ENCODE measurements around the gene JAM3. TPM values are rescaled to one million over a fixed set of nuclear protein-coding genes. Genes with fewer than 3 reads are reported as not detected.

The JAM3 gene
- polyA plus RNA-seq, 1 donor: 15.7 TPM

DNA sequence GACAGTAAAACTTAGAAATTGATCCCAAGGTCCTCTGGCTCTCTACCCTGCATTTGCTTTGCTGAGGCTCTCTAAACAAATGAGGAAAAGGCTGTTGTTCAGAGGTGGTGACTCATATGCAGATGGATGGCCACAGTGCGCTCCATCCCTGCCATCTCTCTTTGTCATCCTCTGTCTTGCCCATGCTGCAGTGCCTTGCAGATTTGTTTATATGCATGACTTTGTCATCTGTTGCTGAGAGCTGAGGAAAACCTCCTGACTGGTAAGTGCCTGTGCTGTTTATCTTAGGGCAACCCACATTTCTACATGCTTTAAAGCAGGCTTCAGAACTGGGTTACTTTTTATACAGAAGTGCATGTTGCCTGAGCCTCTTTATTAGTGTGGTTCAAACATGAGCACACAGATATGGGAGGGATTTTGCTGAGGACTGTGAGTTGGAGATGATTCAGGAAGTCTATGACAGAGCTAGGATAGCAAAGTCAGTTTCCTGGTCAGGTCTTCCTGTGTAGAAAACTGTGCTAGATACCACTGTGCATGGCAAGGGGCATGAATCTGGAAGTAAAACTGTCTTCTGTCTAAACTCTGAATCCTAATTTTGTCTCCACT, 57.4 kb downstream of the JAM3 start:
- Histone ChIP-seq H3K36me3 (ENCODE audit: control insufficient read depth, insufficient read depth, low read length) (no peaks in the 10 kb centered on the region), H3K27ac (ENCODE audit: low read length) (no peak overlapping the region), H3K4me3 (ENCODE audit: low read length) (no peak overlapping the region), H3K9me3 (ENCODE audit: control insufficient read depth, low read depth, low read length) (peaks cover 2% of the 10 kb centered on the region), H3K27me3 (ENCODE audit: control insufficient read depth, insufficient read depth, low read length) (peaks cover 37% of the 10 kb centered on the region), H3K4me1 (ENCODE audit: control insufficient read depth, insufficient read depth, low read length) (no peaks in the 10 kb centered on the region)
- DNase-seq: no peak
- WGBS (ENCODE audit: insufficient coverage, low lambda C conversion rate): no CpG with 5 or more reads among the region's 1 CpG

- Histone ChIP-seq H3K36me3 (ENCODE audit: control insufficient read depth, insufficient read depth, low read length) (no peaks in the 10 kb centered on the region), H3K27me3 (ENCODE audit: control insufficient read depth, insufficient read depth, low read length) (no peaks in the 10 kb centered on the region), H3K4me3 (ENCODE audit: low read length) (no peak overlapping the region), H3K9me3 (ENCODE audit: control insufficient read depth, low read depth, low read length) (peaks cover 5% of the 10 kb centered on the region), H3K27ac (ENCODE audit: low read length) (no peak overlapping the region), H3K4me1 (ENCODE audit: control insufficient read depth, insufficient read depth, low read length) (no peaks in the 10 kb centered on the region)
- 100% methylated on average over 2 of the region's 2 CpGs for WGBS (ENCODE audit: insufficient coverage, low lambda C conversion rate)
- no peak for DNase-seq
Observed at GRCh38 chr11:134131628-134132244, 62.9 kb downstream of the JAM3 start.

DNA sequence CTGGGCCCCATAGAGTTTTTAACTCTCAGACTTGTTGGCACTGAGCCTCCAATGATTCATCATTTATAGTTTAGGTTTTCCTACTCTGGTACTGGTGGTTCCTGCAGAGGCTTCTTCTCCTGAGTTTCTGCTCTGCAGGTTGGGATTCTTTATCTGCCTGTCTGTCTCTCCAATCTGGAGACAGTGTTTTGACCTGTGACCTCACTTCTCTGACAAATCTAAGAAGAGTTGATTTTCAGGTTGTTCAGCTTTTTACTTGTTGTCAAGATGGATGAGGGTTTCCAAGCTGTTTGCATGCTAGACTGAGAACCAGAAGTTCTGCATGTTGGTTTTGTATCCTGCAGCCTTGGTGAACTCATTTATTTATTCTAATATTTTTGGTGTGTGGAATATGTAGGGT, 63.9 kb downstream of the JAM3 start:
- DNase-seq: no peak

DNA sequence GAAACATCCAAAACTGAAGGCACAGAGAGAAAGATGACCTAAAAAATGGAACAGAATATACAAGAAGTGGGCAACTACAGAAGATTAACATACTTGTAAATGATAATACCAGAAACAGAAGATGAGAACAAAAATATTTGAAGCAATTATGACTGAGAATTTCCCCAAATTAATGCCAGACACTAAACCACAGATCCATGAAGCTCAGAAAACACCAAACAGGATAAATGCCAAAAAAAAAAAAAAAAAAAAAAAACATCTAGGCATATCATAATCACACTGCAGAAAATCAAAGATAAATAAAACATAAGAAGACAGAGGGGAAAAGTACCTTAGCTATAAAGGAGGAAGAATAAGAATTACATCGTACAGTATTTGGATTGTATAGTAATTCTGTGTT, 65.3 kb downstream of the JAM3 start:
- peaks cover 5% of the 10 kb centered on the region for H3K9me3 ChIP-seq (ENCODE audit: control insufficient read depth, low read depth, low read length)
- WGBS (ENCODE audit: insufficient coverage, low lambda C conversion rate): 80% methylated on average over 1 of the region's 1 CpG

More for the DNA sequence above, 63.9 kb downstream of the JAM3 start:
- Histone ChIP-seq H3K4me3 (ENCODE audit: low read length) (no peak overlapping the region), H3K27ac (ENCODE audit: low read length) (no peak overlapping the region), H3K9me3 (ENCODE audit: control insufficient read depth, low read depth, low read length) (peaks cover 5% of the 10 kb centered on the region), H3K27me3 (ENCODE audit: control insufficient read depth, insufficient read depth, low read length) (no peaks in the 10 kb centered on the region), H3K4me1 (ENCODE audit: control insufficient read depth, insufficient read depth, low read length) (no peaks in the 10 kb centered on the region), H3K36me3 (ENCODE audit: control insufficient read depth, insufficient read depth, low read length) (no peaks in the 10 kb centered on the region)

DNA sequence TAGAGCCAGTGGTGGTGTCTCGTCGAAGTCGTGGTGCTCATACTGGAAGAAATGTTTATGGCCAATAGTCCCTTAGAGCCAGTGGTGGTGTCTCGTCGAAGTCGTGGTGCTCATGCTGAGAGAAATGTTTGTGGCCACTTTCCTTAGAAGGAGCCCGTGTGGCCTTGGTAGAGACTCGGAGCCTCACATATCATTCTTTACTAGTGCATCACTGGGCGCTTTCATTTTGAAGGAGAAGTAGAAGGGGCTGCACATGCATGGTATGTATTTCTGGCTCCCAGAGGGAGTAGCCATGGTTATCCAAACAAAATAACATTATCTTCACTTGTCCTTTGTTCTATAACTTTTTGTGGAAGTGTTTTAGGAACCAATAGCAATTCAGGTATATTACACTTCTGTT, 69.5 kb downstream of the JAM3 start:
- no peak for DNase-seq
- Histone ChIP-seq H3K9me3 (ENCODE audit: control insufficient read depth, low read depth, low read length) (no peaks in the 10 kb centered on the region), H3K36me3 (ENCODE audit: control insufficient read depth, insufficient read depth, low read length) (no peaks in the 10 kb centered on the region), H3K4me3 (ENCODE audit: low read length) (no peak overlapping the region), H3K27me3 (ENCODE audit: control insufficient read depth, insufficient read depth, low read length) (no peaks in the 10 kb centered on the region), H3K4me1 (ENCODE audit: control insufficient read depth, insufficient read depth, low read length) (no peaks in the 10 kb centered on the region), H3K27ac (ENCODE audit: low read length) (no peak overlapping the region)
- WGBS (ENCODE audit: insufficient coverage, low lambda C conversion rate): no CpG with 5 or more reads among the region's 9 CpGs

More for the DNA sequence above, 65.3 kb downstream of the JAM3 start:
- Histone ChIP-seq H3K4me1 (ENCODE audit: control insufficient read depth, insufficient read depth, low read length) (no peaks in the 10 kb centered on the region), H3K27ac (ENCODE audit: low read length) (no peak overlapping the region), H3K4me3 (ENCODE audit: low read length) (no peak overlapping the region), H3K36me3 (ENCODE audit: control insufficient read depth, insufficient read depth, low read length) (no peaks in the 10 kb centered on the region), H3K27me3 (ENCODE audit: control insufficient read depth, insufficient read depth, low read length) (no peaks in the 10 kb centered on the region)
- no peak for DNase-seq

DNA sequence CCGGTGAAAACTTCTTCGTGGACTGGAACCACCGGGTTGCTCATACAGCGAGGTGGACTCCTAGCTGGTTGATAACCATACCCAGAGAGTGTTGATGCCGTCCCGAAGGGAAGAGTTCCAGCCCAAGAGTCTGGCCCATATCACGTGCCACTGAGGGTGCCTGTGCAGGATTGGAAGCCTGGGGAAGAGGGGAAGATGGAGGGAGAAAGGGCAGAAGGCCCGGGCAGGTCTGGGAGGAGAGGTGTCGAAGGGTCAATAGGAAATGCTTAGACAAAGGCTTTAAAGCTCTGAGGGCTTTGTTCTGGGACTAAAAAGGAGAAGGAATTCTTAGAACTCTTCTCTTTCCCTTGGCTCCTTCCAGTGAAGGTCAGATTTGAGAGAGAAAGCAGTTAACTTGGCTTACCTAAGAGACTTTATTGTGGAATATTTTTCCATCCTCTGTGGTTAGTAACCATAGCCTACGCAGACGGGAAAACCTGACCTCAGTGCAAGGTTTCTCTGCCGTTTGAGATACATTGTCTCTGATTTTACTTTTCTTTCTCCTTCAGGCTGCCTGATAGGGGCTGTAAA, 70.5 kb downstream of the JAM3 start:
- H3K4me3 ChIP-seq (ENCODE audit: low read length): no peak overlapping the region
- H3K27ac ChIP-seq (ENCODE audit: low read length): no peak overlapping the region
- DNase-seq: no peak
- 72% methylated on average over 3 of the region's 12 CpGs for WGBS (ENCODE audit: insufficient coverage, low lambda C conversion rate)
- H3K27me3 ChIP-seq (ENCODE audit: control insufficient read depth, insufficient read depth, low read length): no peaks in the 10 kb centered on the region
- H3K4me1 ChIP-seq (ENCODE audit: control insufficient read depth, insufficient read depth, low read length): no peaks in the 10 kb centered on the region
- H3K36me3 ChIP-seq (ENCODE audit: control insufficient read depth, insufficient read depth, low read length): no peaks in the 10 kb centered on the region
- H3K9me3 ChIP-seq (ENCODE audit: control insufficient read depth, low read depth, low read length): no peaks in the 10 kb centered on the region

GRCh38 chr11:134139873-134140331, 71.0 kb downstream of the JAM3 start:
- Histone ChIP-seq H3K4me1 (ENCODE audit: control insufficient read depth, insufficient read depth, low read length) (no peaks in the 10 kb centered on the region), H3K4me3 (ENCODE audit: low read length) (no peak overlapping the region), H3K9me3 (ENCODE audit: control insufficient read depth, low read depth, low read length) (no peaks in the 10 kb centered on the region), H3K27me3 (ENCODE audit: control insufficient read depth, insufficient read depth, low read length) (no peaks in the 10 kb centered on the region), H3K36me3 (ENCODE audit: control insufficient read depth, insufficient read depth, low read length) (peaks cover 2% of the 10 kb centered on the region), H3K27ac (ENCODE audit: low read length) (no peak overlapping the region)
- peak; percentile 50 to 59 for DNase-seq
- no CpG with 5 or more reads among the region's 10 CpGs for WGBS (ENCODE audit: insufficient coverage, low lambda C conversion rate)

DNA sequence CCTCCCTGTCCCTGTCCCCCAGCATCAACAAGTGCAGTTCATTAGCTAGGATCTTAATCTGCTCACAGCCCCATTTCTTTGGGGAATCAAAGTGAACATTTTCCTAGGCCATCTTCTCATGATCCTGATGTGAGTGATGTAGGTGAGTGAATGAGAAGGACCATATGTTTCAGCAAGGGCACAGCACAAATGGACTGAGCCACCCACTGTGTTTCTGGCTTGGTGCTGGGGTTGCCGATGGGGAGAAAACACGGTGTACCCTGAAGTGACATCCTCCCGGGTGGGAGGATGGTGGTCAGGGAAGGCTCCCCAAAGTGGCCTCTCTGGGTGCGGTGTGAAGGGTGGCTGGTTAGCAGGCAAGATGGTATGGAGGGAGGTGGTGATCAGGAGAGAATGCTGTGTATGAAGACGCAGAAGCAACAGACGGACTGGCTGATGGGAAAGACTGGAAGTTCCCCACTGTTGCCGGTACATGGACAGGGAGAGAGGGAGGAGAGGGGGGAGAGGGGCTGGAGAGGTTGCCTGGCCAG, 72.2 kb downstream of the JAM3 start:
- Histone ChIP-seq H3K27me3 (ENCODE audit: control insufficient read depth, insufficient read depth, low read length) (no peaks in the 10 kb centered on the region), H3K27ac (ENCODE audit: low read length) (no peak overlapping the region), H3K9me3 (ENCODE audit: control insufficient read depth, low read depth, low read length) (no peaks in the 10 kb centered on the region), H3K36me3 (ENCODE audit: control insufficient read depth, insufficient read depth, low read length) (peaks cover 7% of the 10 kb centered on the region), H3K4me3 (ENCODE audit: low read length) (no peak overlapping the region), H3K4me1 (ENCODE audit: control insufficient read depth, insufficient read depth, low read length) (no peaks in the 10 kb centered on the region)
- WGBS (ENCODE audit: insufficient coverage, low lambda C conversion rate): 89% methylated on average over 3 of the region's 7 CpGs
- no peak for DNase-seq

DNA sequence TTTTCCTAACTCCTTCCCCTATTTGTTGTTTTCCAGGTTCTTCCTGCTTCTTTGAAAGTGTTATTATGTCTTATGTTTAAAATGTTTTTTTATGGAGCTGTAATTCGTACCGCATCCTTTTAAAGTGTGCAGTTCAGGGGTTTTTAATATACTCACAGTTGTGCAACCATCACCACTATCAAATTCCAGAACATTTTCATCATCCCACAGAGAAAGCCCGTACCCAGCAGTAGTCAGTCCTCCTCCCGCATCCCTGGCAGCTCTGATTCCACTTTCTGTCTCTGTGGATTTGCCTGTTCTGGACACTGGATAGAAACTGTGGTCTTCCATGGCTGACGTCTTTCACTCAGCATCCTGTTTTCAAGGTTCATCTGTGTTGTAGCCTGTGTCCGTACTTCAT, 73.7 kb downstream of the JAM3 start:
- H3K4me1 ChIP-seq (ENCODE audit: control insufficient read depth, insufficient read depth, low read length): no peaks in the 10 kb centered on the region
- WGBS (ENCODE audit: insufficient coverage, low lambda C conversion rate): 94% methylated on average over 3 of the region's 6 CpGs
- H3K27ac ChIP-seq (ENCODE audit: low read length): no peak overlapping the region
- peaks cover 7% of the 10 kb centered on the region for H3K36me3 ChIP-seq (ENCODE audit: control insufficient read depth, insufficient read depth, low read length)
- DNase-seq: no peak
- H3K27me3 ChIP-seq (ENCODE audit: control insufficient read depth, insufficient read depth, low read length): no peaks in the 10 kb centered on the region
- H3K4me3 ChIP-seq (ENCODE audit: low read length): no peak overlapping the region
- no peaks in the 10 kb centered on the region for H3K9me3 ChIP-seq (ENCODE audit: control insufficient read depth, low read depth, low read length)

DNA sequence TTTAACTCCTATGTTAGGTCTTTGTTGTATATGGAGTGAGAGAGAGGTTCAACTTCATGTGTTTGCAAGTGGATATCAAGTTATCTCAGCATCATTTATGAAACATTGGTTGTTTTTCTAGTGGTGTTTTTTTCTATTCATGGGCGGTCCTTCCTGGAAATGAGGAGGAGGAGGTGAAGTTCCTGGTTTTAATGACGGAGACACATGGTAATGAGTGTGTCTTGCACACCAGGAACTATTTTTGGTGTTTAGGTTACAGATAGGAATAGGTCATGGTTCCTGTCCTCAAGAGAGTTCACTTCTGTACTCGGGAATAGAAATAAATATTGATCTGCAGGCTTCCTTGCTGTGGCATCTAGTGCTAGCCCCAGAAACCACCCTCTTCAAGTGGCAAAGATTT, 74.9 kb downstream of the JAM3 start:
- no peaks in the 10 kb centered on the region for H3K9me3 ChIP-seq (ENCODE audit: control insufficient read depth, low read depth, low read length)
- no peak for DNase-seq
- WGBS (ENCODE audit: insufficient coverage, low lambda C conversion rate): 100% methylated on average over 2 of the region's 3 CpGs
- peaks cover 8% of the 10 kb centered on the region for H3K36me3 ChIP-seq (ENCODE audit: control insufficient read depth, insufficient read depth, low read length)
- no peak overlapping the region for H3K4me3 ChIP-seq (ENCODE audit: low read length)
- H3K27me3 ChIP-seq (ENCODE audit: control insufficient read depth, insufficient read depth, low read length): no peaks in the 10 kb centered on the region
- H3K27ac ChIP-seq (ENCODE audit: low read length): no peak overlapping the region
- H3K4me1 ChIP-seq (ENCODE audit: control insufficient read depth, insufficient read depth, low read length): no peaks in the 10 kb centered on the region

Data from large intestine (tissue), 3 donors.